Muscle of leg (tissue), 11 donors: Measurements from ENCODE around the gene ELOVL6. TPM values are rescaled to one million over a fixed set of nuclear protein-coding genes. Genes with fewer than 3 reads are reported as not detected.
A peak's percentile ranks its signal among the peaks of the same experiment; 100 is the strongest.

Source experiments
- DNase-seq: peaks from one replicate; pipeline ENCODE4 v3.0.0; 2013
- H3K27ac ChIP-seq: one replicate; pipeline ENCODE4 v1.5.1; 2013; ENCODE audit warnings: mild to moderate bottlenecking, low read length, control low read depth
- H3K27me3 ChIP-seq: one replicate; pipeline ENCODE4 v1.6.1; 2013; ENCODE audit warnings: low read length; ENCODE audit not compliant: control insufficient read depth, insufficient read depth
- H3K36me3 ChIP-seq: one replicate; pipeline ENCODE4 v1.6.1; 2013; ENCODE audit warnings: low read length; ENCODE audit not compliant: control insufficient read depth, insufficient read depth
- H3K4me1 ChIP-seq: one replicate; pipeline ENCODE4 v1.6.1; 2013; ENCODE audit warnings: low read length; ENCODE audit not compliant: control insufficient read depth, insufficient read depth
- H3K4me3 ChIP-seq: one replicate; pipeline ENCODE4 v1.5.1; 2013; ENCODE audit warnings: low read length, control low read depth
- H3K9me3 ChIP-seq: replicated peaks from 2 replicates; pipeline ENCODE4 v1.6.1; 2013; ENCODE audit warnings: low read depth, low read length; ENCODE audit not compliant: control insufficient read depth
- WGBS: methylation state at CpG from one replicate; pipeline ENCODE4 v1.1.5; 2013; ENCODE audit warnings: missing lambda C conversion rate; ENCODE audit not compliant: insufficient coverage; 5-methylcytosine and 5-hydroxymethylcytosine counted together
- polyA plus RNA-seq, 8 donors: library from polyadenylated mRNA; unstranded; fragments of 120-200 nt; gene quantifications; one replicate each; pipeline versions ENCODE4 v1.2.1 to v1.2.3, GENCODE V29; 2013; ENCODE audit warnings: inconsistent platforms in 1 of 8, low replicate concordance in 1 of 8; ENCODE audit not compliant: insufficient read length in 8 of 8, insufficient read depth in 1 of 8
- total RNA-seq: library from RNA; stranded (reverse); fragments of 120-200 nt; gene quantifications from one replicate; pipeline ENCODE4 v1.2.4, GENCODE V29; 2013

ELOVL6 gene
- total and polyA plus RNA-seq, 9 donors = 4.8 to 11.3 (median 7.8) TPM

GRCh38 chr4:110020139-110020538, 178.3 kb downstream of the ELOVL6 start:
- H3K9me3 ChIP-seq = no peaks in the 10 kb centered on the region
- no peaks in the 10 kb centered on the region for H3K36me3 ChIP-seq
- no CpG with 5 or more reads among the region's 5 CpGs for WGBS
- H3K27ac ChIP-seq = no peak overlapping the region
- no peaks in the 10 kb centered on the region for H3K27me3 ChIP-seq
- no peak overlapping the region for H3K4me3 ChIP-seq
- no peak for DNase-seq
- peaks cover 2% of the 10 kb centered on the region for H3K4me1 ChIP-seq

GRCh38 chr4:110019153-110019552, 179.3 kb downstream of the ELOVL6 start:
- WGBS = no CpG with 5 or more reads among the region's 3 CpGs
- Histone ChIP-seq H3K4me3 (no peak overlapping the region), H3K27ac (no peak overlapping the region), H3K4me1 (peaks cover 2% of the 10 kb centered on the region), H3K9me3 (no peaks in the 10 kb centered on the region), H3K36me3 (no peaks in the 10 kb centered on the region), H3K27me3 (no peaks in the 10 kb centered on the region)
- no peak for DNase-seq

- Histone ChIP-seq H3K27me3 (no peaks in the 10 kb centered on the region), H3K9me3 (no peaks in the 10 kb centered on the region), H3K4me1 (no peaks in the 10 kb centered on the region), H3K4me3 (no peak overlapping the region), H3K27ac (no peak overlapping the region), H3K36me3 (no peaks in the 10 kb centered on the region)
- DNase-seq = no peak
- 85% methylated on average over 2 of the region's 6 CpGs for WGBS
Measured at GRCh38 chr4:110014233-110014632, 184.2 kb downstream of the ELOVL6 start.

- H3K27ac ChIP-seq = no peak overlapping the region
- H3K36me3 ChIP-seq = no peaks in the 10 kb centered on the region
- no CpG with 5 or more reads among the region's 1 CpG for WGBS
- H3K27me3 ChIP-seq = no peaks in the 10 kb centered on the region
- H3K4me1 ChIP-seq = no peaks in the 10 kb centered on the region
- no peak overlapping the region for H3K4me3 ChIP-seq
- DNase-seq = no peak
- no peaks in the 10 kb centered on the region for H3K9me3 ChIP-seq
Measured at GRCh38 chr4:110012917-110013316, 185.5 kb downstream of the ELOVL6 start.

DNA sequence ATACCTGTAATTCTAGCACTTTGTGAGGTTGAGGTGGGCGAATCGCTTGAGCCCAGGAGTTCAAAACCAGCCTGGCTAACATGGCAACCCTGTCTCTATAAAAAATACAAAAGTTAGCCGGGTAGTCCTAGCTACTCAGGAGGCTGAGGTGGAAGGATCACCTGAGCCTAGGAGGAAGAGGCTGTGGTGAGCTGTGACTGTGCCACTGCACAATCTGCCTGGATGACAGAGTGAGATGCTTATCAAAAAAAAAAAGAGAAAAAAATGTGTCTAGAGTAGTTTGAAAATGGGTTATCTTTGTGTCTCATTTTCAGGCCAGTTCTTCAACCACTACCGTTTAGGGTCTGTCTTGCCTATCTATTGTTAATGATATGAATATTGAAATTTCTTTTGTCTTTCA, 187.6 kb downstream of the ELOVL6 start:
- H3K9me3 ChIP-seq = no peaks in the 10 kb centered on the region
- H3K36me3 ChIP-seq = no peaks in the 10 kb centered on the region
- no peaks in the 10 kb centered on the region for H3K4me1 ChIP-seq
- 100% methylated on average over 1 of the region's 4 CpGs for WGBS
- H3K27ac ChIP-seq = no peak overlapping the region
- H3K4me3 ChIP-seq = no peak overlapping the region
- H3K27me3 ChIP-seq = no peaks in the 10 kb centered on the region
- no peak for DNase-seq

DNA sequence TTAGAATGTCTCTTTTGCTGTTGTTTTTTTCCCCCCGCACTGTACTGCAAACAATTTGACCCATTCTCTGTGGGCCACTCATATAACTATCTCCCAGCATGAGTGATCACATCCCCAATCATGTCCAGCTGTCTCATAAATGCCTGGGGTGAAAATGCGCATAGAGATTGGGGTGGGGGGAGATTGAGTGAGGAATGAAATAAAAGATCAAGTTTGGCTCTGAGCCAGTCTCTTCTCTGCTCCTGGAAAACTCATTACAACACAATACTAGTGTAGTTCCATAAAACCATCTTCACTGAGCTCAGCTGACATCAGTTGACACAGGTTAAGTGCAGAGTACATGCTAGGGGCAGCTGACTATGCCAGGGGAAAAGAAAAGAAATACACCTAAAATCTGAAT, 188.9 kb downstream of the ELOVL6 start:
- Histone ChIP-seq H3K27me3 (no peaks in the 10 kb centered on the region), H3K4me3 (no peak overlapping the region), H3K36me3 (no peaks in the 10 kb centered on the region), H3K27ac (no peak overlapping the region), H3K9me3 (no peaks in the 10 kb centered on the region), H3K4me1 (no peaks in the 10 kb centered on the region)
- WGBS = no CpG with 5 or more reads among the region's 2 CpGs
- no peak for DNase-seq

GRCh38 chr4:110008540-110008939, 189.9 kb downstream of the ELOVL6 start:
- no CpG with 5 or more reads among the region's 2 CpGs for WGBS
- no peak for DNase-seq
- Histone ChIP-seq H3K4me3 (no peak overlapping the region), H3K9me3 (no peaks in the 10 kb centered on the region), H3K4me1 (no peaks in the 10 kb centered on the region), H3K27ac (no peak overlapping the region), H3K36me3 (no peaks in the 10 kb centered on the region), H3K27me3 (no peaks in the 10 kb centered on the region)

GRCh38 chr4:110007217-110007616, 191.2 kb downstream of the ELOVL6 start:
- Histone ChIP-seq H3K27ac (no peak overlapping the region), H3K27me3 (no peaks in the 10 kb centered on the region), H3K9me3 (no peaks in the 10 kb centered on the region), H3K4me1 (no peaks in the 10 kb centered on the region), H3K4me3 (no peak overlapping the region), H3K36me3 (no peaks in the 10 kb centered on the region)
- DNase-seq = no peak
- 100% methylated on average over 2 of the region's 3 CpGs for WGBS

- Histone ChIP-seq H3K9me3 (no peaks in the 10 kb centered on the region), H3K4me1 (no peaks in the 10 kb centered on the region), H3K4me3 (no peak overlapping the region), H3K36me3 (no peaks in the 10 kb centered on the region), H3K27me3 (no peaks in the 10 kb centered on the region), H3K27ac (no peak overlapping the region)
- DNase-seq = peak; percentile 81
- WGBS = no CpG with 5 or more reads among the region's 1 CpG
Measured at GRCh38 chr4:110005461-110006056, 192.9 kb downstream of the ELOVL6 start.

DNA sequence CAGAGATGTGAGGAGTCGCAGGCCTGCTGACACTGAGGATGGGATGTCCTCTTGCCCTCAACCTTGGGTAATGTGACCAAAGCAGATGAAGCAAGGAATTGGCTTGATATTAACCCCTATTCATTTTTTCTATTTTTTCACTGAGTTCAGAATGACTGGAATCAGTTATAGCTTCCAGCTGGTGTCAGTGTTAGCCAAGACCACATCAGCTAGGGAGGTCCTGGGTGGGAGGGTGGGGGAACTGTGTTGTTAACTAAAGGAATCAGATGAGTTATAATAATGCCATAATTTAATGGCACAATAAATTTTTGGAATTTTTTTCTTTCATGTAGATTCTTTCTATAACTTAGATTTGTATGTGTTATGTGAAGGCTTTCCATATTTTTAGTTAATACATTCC, 193.9 kb downstream of the ELOVL6 start:
- no peak overlapping the region for H3K27ac ChIP-seq
- H3K4me3 ChIP-seq = no peak overlapping the region
- peak; percentile 50 for DNase-seq
- no peaks in the 10 kb centered on the region for H3K9me3 ChIP-seq
- no peaks in the 10 kb centered on the region for H3K27me3 ChIP-seq
- H3K4me1 ChIP-seq = no peaks in the 10 kb centered on the region
- no peaks in the 10 kb centered on the region for H3K36me3 ChIP-seq
- WGBS = no CpG with 5 or more reads among the region's 1 CpG
